GM12878 (cell line): ENCODE results near the gene EVI5L. TPM values are rescaled to one million over a fixed set of nuclear protein-coding genes. Genes with fewer than 3 reads are reported as not detected.

Experiments
- ATAC-seq: fragments of 200-7000 bp; cut with Tn5 transposase; 3 replicates; pipeline ENCODE4 v1.9.1; 2020; ENCODE audit warnings: mild to moderate bottlenecking, moderate library complexity
- BruUV-seq: library from RNA; stranded (reverse); fragments of 400-500 nt; replicated peaks from 2 replicates; lab custom pipeline; 2021; lab: Mats Ljungman, UMichigan
- CTCF ChIA-PET: fragments of 300-600 bp; sonication (Branson Sonifier 250); formaldehyde crosslinking; extraction: SDS; loops from one replicate; lab custom pipeline; 2021; ENCODE audit warnings: inconsistent platforms; lab: Yijun Ruan, JAX
- POLR2A ChIA-PET: fragments of 350-600 bp; formaldehyde crosslinking; extraction: SDS; loops from one replicate; lab custom pipeline; 2021; ENCODE audit warnings: inconsistent platforms; lab: Charles Lee
- RAD21 ChIA-PET: fragments of 300-600 bp; sonication (Branson Sonifier 250); formaldehyde crosslinking; loops from one replicate; lab custom pipeline; 2023; ENCODE audit warnings: antibody characterized with exemption; ENCODE audit not compliant: unreplicated experiment; lab: Charles Lee
- SMC1A ChIA-PET: fragments of 300-600 bp; sonication (Branson Sonifier 250); formaldehyde crosslinking; loops from one replicate; lab custom pipeline; 2023; ENCODE audit not compliant: unreplicated experiment, uncharacterized antibody; lab: Charles Lee
- DNase-seq: peaks from one replicate; pipeline ENCODE4 v3.0.0-alpha.2; 2011; ENCODE audit warnings: low read depth, low spot score
- FAIRE-seq: peaks from 3 replicates; lab custom pipeline; 2011; peaks lifted over from hg19 to GRCh38; lab: Jason Lieb, UNC
- H2AFZ ChIP-seq: 2 replicates; pipeline ENCODE4 v1.6.0; 2011; ENCODE audit warnings: low read depth, low read length, control low read depth; ENCODE audit not compliant: control insufficient read depth
- H3K27ac ChIP-seq: 2 replicates; pipeline ENCODE4 v1.5.1; 2011; ENCODE audit warnings: control low read depth; ENCODE audit not compliant: control insufficient read depth, insufficient read depth
- H3K27me3 ChIP-seq, 2 experiments: replicated peaks in 1 of 2; 2 replicates each; pipeline versions ENCODE4 v1.6.0 to v1.6.1; 2011; ENCODE audit warnings: low read length in 1 of 2; ENCODE audit not compliant: control insufficient read depth in 2 of 2, insufficient read depth in 2 of 2
- H3K36me3 ChIP-seq, 2 experiments: 2 replicates each; pipeline ENCODE4 v1.5.1; 2011; ENCODE audit warnings: low read length in 1 of 2; ENCODE audit not compliant: control insufficient read depth in 2 of 2, insufficient read depth in 2 of 2
- H3K4me1 ChIP-seq: 2 replicates; pipeline ENCODE4 v1.6.1; 2011; ENCODE audit warnings: mild to moderate bottlenecking, low read length, moderate library complexity, mixed read lengths; ENCODE audit not compliant: control insufficient read depth, insufficient read depth
- H3K4me2 ChIP-seq: 2 replicates; pipeline ENCODE4 v1.6.0; 2011; ENCODE audit warnings: control low read depth; ENCODE audit not compliant: control insufficient read depth, insufficient read depth
- H3K4me3 ChIP-seq: fragments of 200-600 bp; sonication (generic); 2 replicates; pipeline ENCODE4 v1.5.1; 2016
- H3K79me2 ChIP-seq: 2 replicates; pipeline ENCODE4 v1.6.0; 2011; ENCODE audit warnings: low read length; ENCODE audit not compliant: control insufficient read depth, insufficient read depth
- H3K9ac ChIP-seq: 2 replicates; pipeline ENCODE4 v1.8.0; 2011; ENCODE audit warnings: low read length, control low read depth, mixed read lengths; ENCODE audit not compliant: control insufficient read depth, insufficient read depth
- H3K9me3 ChIP-seq: replicated peaks from 3 replicates; pipeline ENCODE4 v1.5.1; 2011; ENCODE audit warnings: mild to moderate bottlenecking, low read length; ENCODE audit not compliant: control insufficient read depth, insufficient read depth
- H4K20me1 ChIP-seq: 2 replicates; pipeline ENCODE4 v1.6.0; 2011; ENCODE audit not compliant: control insufficient read depth, insufficient read depth
- BCL11A ChIP-seq: IDR thresholded peaks from 2 replicates; pipeline ENCODE4 v1.6.1; 2011; ENCODE audit warnings: low read depth, low read length
- CHD4 ChIP-seq: fragments of 200-600 bp; sonication (generic); IDR thresholded peaks from 2 replicates; pipeline ENCODE4 v1.6.1; 2016; ENCODE audit warnings: mild to moderate bottlenecking
- NFXL1 ChIP-seq: fragments of 450-650 bp; IDR thresholded peaks from 2 replicates; pipeline ENCODE4 v1.6.1; 2017; ENCODE audit warnings: antibody characterized with exemption, mild to moderate bottlenecking, borderline replicate concordance
- NR2F1 ChIP-seq: fragments of 450-650 bp; conservative IDR thresholded peaks from 2 replicates; pipeline ENCODE4 v1.6.1; 2017; ENCODE audit warnings: mild to moderate bottlenecking
- NRF1 ChIP-seq: conservative IDR thresholded peaks from 2 replicates; pipeline ENCODE4 v1.6.1; 2011; ENCODE audit warnings: mild to moderate bottlenecking, low read depth, low read length, improper control_type of control experiment
- POLR2AphosphoS2 ChIP-seq: IDR thresholded peaks from 2 replicates; pipeline ENCODE4 v1.6.1; 2011; ENCODE audit warnings: low read depth, mild to moderate bottlenecking, low read length, improper control_type of control experiment, moderate library complexity
- SUZ12 ChIP-seq: fragments of 200-600 bp; sonication (generic); IDR thresholded peaks from one replicate; pipeline ENCODE4 v1.6.1; 2018; ENCODE audit warnings: antibody characterized with exemption, mild to moderate bottlenecking; ENCODE audit not compliant: unreplicated experiment
- YBX1 ChIP-seq: fragments of 450-650 bp; IDR thresholded peaks from 2 replicates; pipeline ENCODE4 v1.6.1; 2016; ENCODE audit warnings: antibody characterized with exemption
- ZZZ3 ChIP-seq: IDR thresholded peaks from 2 replicates; pipeline ENCODE4 v1.6.1; 2011; ENCODE audit warnings: low read depth; ENCODE audit not compliant: control insufficient read depth, insufficient read length
- WGBS: methylation state at CpG from one replicate; pipeline ENCODE4 v1.1.6; 2016; ENCODE audit warnings: low lambda C conversion rate; ENCODE audit not compliant: insufficient replicate concordance, insufficient coverage; ENCODE audit errors: missing lambda C conversion rate; 5-methylcytosine and 5-hydroxymethylcytosine counted together
- in situ Hi-C: fragments of 300-500 bp; cut with MboI; formaldehyde crosslinking; loops from 9 replicates; pipeline ENCODE4 v1.14.3; 2018; ENCODE audit warnings: mixed read lengths
- intact Hi-C: fragments of 100-400 bp; cut with micrococcal nuclease; formaldehyde crosslinking; loops from one replicate; pipeline ENCODE4 v1.14.2; 2022; ENCODE audit not compliant: unreplicated experiment
- polyA plus RNA-seq, 11 experiments: library from polyadenylated mRNA; depleted of rRNA in 4 of 11; unstranded in 6 of 11; stranded (reverse) in 5 of 11; fragments of >200 nt; fragmentation: Nextera tagmentation in 4 of 11; fragmentation: Illumina TruSeq in 1 of 11; extraction: Ambion mirVana in 4 of 11; extraction: Trizol in 1 of 11; gene quantifications; 1 replicate in 1 of 11; 2 replicates in 10 of 11; pipeline versions ENCODE4 v1.2.1 to v1.2.3, GENCODE V29; 2011 to 2016; ENCODE audit warnings: inconsistent platforms in 2 of 11, missing spikeins in 2 of 11, low read depth in 1 of 11
- total RNA-seq, 4 experiments: library from RNA; depleted of rRNA in 3 of 4; stranded (reverse); fragments of >200 nt in 3 of 4; fragmentation: Illumina TruSeq in 1 of 4; extraction: Trizol in 1 of 4; gene quantifications; 2 replicates each; pipeline versions ENCODE4 v1.2.1 to v1.2.3, GENCODE V29; 2013 to 2021
- TF ChIP-seq, protein P1 (sequence below): fragments of 450-650 bp; IDR thresholded peaks from 2 replicates; pipeline ENCODE4 v1.6.1; 2018; ENCODE audit warnings: mild to moderate bottlenecking, low read depth, moderate library complexity; ENCODE audit not compliant: partially characterized antibody
- TF ChIP-seq, protein P2 (sequence below): IDR thresholded peaks from 2 replicates; pipeline ENCODE4 v1.6.1; 2012; ENCODE audit warnings: low read depth, low read length, improper control_type of control experiment

The EVI5L gene
- total and polyA plus RNA-seq, 10 of the 15 experiments (the other 5 are each of a cell fraction or from before 2014, with no cell fraction given), result 0.23 to 13.8 (median 5.0) TPM

DNA sequence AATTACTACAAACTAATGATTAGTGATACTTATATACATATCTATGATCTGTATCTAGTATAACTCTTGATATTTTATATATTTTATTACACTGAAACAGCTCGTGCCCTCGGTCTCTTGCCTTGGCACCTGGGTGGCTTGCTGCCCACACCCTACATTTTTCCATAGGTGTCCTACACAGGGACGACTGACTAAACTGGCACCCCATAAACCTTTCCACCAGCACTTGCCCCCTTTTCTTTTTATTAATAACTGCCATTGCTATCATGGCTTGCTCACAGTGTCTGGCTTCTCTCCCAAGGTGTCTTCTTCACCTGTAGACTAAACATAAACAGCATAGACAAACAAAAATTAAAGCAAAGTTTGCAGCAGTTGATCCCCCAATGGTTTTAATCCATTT, 36.5 kb upstream of the EVI5L start:
- no peaks in the 10 kb centered on the region; the same call in 1 of the 2 replicates for H3K4me1 ChIP-seq
- no peaks in the 10 kb centered on the region; the same call in 2 of the 3 replicates for H3K9me3 ChIP-seq
- 62% methylated on average over 3 of the region's 3 CpGs for WGBS
- TF ChIP-seq NFXL1 (no peak), SUZ12 (no peak), YBX1 (no peak), ZZZ3 (no peak)
- ATAC-seq (no peak), DNase-seq (no peak), FAIRE-seq (no peak)
- ChIA-PET SMC1A (no interaction called here), POLR2A (no interaction called here), RAD21 (no interaction called here), CTCF (interaction anchor here (1.6 kb wide), 1 partner anchor 225 kb away, joined by 5 read pairs; no protein-coding TSS in a partner anchor)
- H3K9ac ChIP-seq, result no peak overlapping the region
- H3K4me3 ChIP-seq, result no peak overlapping the region
- intact Hi-C loops (loop anchor here (10.0 kb wide), 1 partner anchor 409 kb away; no protein-coding TSS in a partner anchor), in situ Hi-C loops (no loop called here)
- H3K79me2 ChIP-seq, result no peaks in the 10 kb centered on the region
- no peak overlapping the region for H2AFZ ChIP-seq
- no peak overlapping the region for H3K27ac ChIP-seq
- H4K20me1 ChIP-seq, result no peaks in the 10 kb centered on the region
- peaks cover 0 to 6% of the 10 kb centered on the region in 2 experiments; a peak in 2 of 4 replicates for H3K27me3 ChIP-seq
- no TSS peak for BruUV-seq
- H3K4me2 ChIP-seq, result no peak overlapping the region
- H3K36me3 ChIP-seq, result no peaks in the 10 kb centered on the region

DNA sequence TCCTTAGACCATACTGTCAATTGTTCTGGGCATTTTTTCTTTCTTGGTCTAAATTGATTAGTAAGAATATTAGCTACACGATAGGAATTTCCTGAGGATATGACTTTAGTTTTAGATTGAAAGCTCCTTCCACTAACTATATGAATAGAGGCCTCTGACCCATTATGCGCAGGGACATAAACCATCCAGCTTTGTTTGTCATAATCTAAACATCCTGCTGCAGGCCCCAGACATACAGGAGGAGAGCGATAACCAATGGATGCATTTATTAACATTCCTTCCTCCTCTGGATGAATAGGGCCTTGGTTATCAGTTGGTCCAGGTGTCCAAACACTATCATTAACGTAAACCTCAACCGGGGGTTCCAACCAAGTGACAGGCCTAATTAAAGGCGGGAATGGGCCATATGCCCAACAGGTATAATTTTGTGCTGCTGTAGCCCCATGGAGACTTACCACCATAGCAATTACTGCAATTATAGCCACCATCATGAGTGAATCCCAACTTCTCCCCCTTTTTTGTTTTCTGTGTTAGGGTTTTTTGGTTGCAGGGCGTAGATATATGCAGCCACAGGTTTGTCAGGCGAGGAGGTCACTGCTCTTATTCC, 34.4 kb upstream of the EVI5L start:
- in situ Hi-C loops, result no loop called here
- no peak for TF ChIP-seq SUZ12
- TF ChIP-seq, protein P1, sequence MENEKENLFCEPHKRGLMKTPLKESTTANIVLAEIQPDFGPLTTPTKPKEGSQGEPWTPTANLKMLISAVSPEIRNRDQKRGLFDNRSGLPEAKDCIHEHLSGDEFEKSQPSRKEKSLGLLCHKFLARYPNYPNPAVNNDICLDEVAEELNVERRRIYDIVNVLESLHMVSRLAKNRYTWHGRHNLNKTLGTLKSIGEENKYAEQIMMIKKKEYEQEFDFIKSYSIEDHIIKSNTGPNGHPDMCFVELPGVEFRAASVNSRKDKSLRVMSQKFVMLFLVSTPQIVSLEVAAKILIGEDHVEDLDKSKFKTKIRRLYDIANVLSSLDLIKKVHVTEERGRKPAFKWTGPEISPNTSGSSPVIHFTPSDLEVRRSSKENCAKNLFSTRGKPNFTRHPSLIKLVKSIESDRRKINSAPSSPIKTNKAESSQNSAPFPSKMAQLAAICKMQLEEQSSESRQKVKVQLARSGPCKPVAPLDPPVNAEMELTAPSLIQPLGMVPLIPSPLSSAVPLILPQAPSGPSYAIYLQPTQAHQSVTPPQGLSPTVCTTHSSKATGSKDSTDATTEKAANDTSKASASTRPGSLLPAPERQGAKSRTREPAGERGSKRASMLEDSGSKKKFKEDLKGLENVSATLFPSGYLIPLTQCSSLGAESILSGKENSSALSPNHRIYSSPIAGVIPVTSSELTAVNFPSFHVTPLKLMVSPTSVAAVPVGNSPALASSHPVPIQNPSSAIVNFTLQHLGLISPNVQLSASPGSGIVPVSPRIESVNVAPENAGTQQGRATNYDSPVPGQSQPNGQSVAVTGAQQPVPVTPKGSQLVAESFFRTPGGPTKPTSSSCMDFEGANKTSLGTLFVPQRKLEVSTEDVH, result no peak
- TF ChIP-seq BCL11A, result no peak
- TF ChIP-seq NR2F1, result no peak
- TF ChIP-seq CHD4, result no peak
- TF ChIP-seq POLR2AphosphoS2, result no peak
- TF ChIP-seq, protein P2, sequence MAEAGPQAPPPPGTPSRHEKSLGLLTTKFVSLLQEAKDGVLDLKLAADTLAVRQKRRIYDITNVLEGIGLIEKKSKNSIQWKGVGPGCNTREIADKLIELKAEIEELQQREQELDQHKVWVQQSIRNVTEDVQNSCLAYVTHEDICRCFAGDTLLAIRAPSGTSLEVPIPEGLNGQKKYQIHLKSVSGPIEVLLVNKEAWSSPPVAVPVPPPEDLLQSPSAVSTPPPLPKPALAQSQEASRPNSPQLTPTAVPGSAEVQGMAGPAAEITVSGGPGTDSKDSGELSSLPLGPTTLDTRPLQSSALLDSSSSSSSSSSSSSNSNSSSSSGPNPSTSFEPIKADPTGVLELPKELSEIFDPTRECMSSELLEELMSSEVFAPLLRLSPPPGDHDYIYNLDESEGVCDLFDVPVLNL, result no peak
- TF ChIP-seq NRF1, result no peak

More for the DNA sequence above, 34.4 kb upstream of the EVI5L start:
- Histone ChIP-seq H3K4me1 (0 out of 2 replicates have a peak, but pooled peaks cover 3% of the 10 kb centered on the region), H3K4me2 (no peak overlapping the region), H3K27ac (no peak overlapping the region), H3K27me3 (no peaks in the 10 kb centered on the region), H2AFZ (no peak overlapping the region), H3K36me3 (no peaks in the 10 kb centered on the region), H3K79me2 (no peaks in the 10 kb centered on the region), H3K9me3 (peaks cover 2% of the 10 kb centered on the region; the same call in 1 of the 3 replicates), H4K20me1 (no peaks in the 10 kb centered on the region), H3K9ac (no peak overlapping the region), H3K4me3 (no peak overlapping the region)
- ATAC-seq (no peak), DNase-seq (no peak), FAIRE-seq (no peak)
- no TSS peak for BruUV-seq
- ChIA-PET RAD21 (interaction anchor here (1.3 kb wide), 1 partner anchor 227 kb away, joined by 3 read pairs; no protein-coding TSS in a partner anchor), POLR2A (interaction anchor here (0.6 kb wide), 1 partner anchor 18 kb away, joined by 6 read pairs; no protein-coding TSS in a partner anchor), SMC1A (interaction anchor here (1.6 kb wide), 1 partner anchor 115 kb away, joined by 5 read pairs; the partner anchor contains the start of gene TRAPPC5), CTCF (interaction anchor here (1.4 to 1.7 kb wide), 2 partner anchors 115 to 119 kb away, joined by 5 to 8 read pairs; partner anchors contain the start of genes MCEMP1 and TRAPPC5)
- WGBS, result 50% methylated on average over 8 of the region's 8 CpGs
- intact Hi-C loops, result loop anchor here (10.0 kb wide), 1 partner anchor 411 kb away; no protein-coding TSS in a partner anchor
